ENCODE results near the gene VASN.

GRCh38 chr16:4332083-4332482 is 39.6 kb upstream of the VASN start:
- TF ChIP-seq CTCF (IDR thresholded peaks at IDR 0.05) (no peak), EZH2 (IDR thresholded peaks at IDR 0.05) (no peak)

Measured in neural progenitor cell (in vitro differentiated cells).